H1 (cell line): ENCODE measurements around the gene STAP2. TPM values are rescaled to one million over a fixed set of nuclear protein-coding genes. Genes with fewer than 3 reads are reported as not detected.

Source experiments
- polyA plus RNA-seq, 7 experiments: library from polyadenylated mRNA; depleted of rRNA in 3 of 7; stranded (reverse) in 5 of 7; unstranded in 2 of 7; fragments of >200 nt in 5 of 7; fragments of 200-250 nt in 2 of 7; gene quantifications; 1 replicate in 5 of 7; 2 replicates in 1 of 7; 4 replicates in 1 of 7; pipeline versions ENCODE4 v1.2.1 to v1.2.3, GENCODE V29; 2011 to 2013; ENCODE audit warnings: missing spikeins in 2 of 7, mixed read lengths in 2 of 7
- total RNA-seq: library from RNA; stranded (reverse); fragmentation: NEBNext Ultra II Directional; extraction: Animal tissue kit (Norgen Biotek cat#: 25700); gene quantifications from 2 replicates; pipeline ENCODE4 v1.2.1, GENCODE V29; 2021
- TF ChIP-seq, protein P1 (sequence below): fragments of 300-600 bp; sonication (generic); IDR thresholded peaks from 2 replicates; pipeline ENCODE4 v1.7.1; 2012; ENCODE audit warnings: low read length, moderate library complexity, mild to moderate bottlenecking, inconsistent platforms; ENCODE audit not compliant: insufficient replicate concordance

STAP2 gene
- total and polyA plus RNA-seq, 2 of the 8 experiments (the other 6 are each of a cell fraction or from before 2014, with no cell fraction given) = 15.3 to 37.3 TPM

DNA sequence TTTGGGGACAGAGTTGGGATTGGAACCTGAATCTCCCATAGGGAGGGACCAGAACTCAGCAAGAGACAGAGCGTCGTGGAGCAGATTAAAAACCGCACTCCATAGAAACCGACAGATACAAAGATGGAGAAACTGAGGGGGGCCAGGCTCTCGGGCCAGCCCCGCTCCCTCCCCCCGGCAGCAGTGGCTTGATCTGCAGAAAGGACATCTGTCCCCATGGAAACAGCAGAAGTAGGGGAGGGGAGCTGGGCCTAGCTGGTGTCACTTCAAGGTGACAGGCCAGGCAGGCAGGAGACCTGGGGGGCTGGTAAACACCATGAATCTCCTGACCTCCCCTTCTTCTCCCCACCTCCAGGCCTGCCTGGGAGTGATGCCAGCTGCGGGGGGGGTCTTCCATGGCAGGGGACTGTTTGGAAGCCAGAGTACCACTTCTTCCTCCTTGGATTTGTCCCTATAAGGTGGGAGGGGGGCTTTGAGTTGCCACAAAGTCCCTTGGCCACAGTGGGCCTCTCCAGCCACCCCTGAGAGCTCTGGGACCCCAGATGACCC lies 47.4 kb downstream of the STAP2 start (continued):
- TF ChIP-seq, protein P1, sequence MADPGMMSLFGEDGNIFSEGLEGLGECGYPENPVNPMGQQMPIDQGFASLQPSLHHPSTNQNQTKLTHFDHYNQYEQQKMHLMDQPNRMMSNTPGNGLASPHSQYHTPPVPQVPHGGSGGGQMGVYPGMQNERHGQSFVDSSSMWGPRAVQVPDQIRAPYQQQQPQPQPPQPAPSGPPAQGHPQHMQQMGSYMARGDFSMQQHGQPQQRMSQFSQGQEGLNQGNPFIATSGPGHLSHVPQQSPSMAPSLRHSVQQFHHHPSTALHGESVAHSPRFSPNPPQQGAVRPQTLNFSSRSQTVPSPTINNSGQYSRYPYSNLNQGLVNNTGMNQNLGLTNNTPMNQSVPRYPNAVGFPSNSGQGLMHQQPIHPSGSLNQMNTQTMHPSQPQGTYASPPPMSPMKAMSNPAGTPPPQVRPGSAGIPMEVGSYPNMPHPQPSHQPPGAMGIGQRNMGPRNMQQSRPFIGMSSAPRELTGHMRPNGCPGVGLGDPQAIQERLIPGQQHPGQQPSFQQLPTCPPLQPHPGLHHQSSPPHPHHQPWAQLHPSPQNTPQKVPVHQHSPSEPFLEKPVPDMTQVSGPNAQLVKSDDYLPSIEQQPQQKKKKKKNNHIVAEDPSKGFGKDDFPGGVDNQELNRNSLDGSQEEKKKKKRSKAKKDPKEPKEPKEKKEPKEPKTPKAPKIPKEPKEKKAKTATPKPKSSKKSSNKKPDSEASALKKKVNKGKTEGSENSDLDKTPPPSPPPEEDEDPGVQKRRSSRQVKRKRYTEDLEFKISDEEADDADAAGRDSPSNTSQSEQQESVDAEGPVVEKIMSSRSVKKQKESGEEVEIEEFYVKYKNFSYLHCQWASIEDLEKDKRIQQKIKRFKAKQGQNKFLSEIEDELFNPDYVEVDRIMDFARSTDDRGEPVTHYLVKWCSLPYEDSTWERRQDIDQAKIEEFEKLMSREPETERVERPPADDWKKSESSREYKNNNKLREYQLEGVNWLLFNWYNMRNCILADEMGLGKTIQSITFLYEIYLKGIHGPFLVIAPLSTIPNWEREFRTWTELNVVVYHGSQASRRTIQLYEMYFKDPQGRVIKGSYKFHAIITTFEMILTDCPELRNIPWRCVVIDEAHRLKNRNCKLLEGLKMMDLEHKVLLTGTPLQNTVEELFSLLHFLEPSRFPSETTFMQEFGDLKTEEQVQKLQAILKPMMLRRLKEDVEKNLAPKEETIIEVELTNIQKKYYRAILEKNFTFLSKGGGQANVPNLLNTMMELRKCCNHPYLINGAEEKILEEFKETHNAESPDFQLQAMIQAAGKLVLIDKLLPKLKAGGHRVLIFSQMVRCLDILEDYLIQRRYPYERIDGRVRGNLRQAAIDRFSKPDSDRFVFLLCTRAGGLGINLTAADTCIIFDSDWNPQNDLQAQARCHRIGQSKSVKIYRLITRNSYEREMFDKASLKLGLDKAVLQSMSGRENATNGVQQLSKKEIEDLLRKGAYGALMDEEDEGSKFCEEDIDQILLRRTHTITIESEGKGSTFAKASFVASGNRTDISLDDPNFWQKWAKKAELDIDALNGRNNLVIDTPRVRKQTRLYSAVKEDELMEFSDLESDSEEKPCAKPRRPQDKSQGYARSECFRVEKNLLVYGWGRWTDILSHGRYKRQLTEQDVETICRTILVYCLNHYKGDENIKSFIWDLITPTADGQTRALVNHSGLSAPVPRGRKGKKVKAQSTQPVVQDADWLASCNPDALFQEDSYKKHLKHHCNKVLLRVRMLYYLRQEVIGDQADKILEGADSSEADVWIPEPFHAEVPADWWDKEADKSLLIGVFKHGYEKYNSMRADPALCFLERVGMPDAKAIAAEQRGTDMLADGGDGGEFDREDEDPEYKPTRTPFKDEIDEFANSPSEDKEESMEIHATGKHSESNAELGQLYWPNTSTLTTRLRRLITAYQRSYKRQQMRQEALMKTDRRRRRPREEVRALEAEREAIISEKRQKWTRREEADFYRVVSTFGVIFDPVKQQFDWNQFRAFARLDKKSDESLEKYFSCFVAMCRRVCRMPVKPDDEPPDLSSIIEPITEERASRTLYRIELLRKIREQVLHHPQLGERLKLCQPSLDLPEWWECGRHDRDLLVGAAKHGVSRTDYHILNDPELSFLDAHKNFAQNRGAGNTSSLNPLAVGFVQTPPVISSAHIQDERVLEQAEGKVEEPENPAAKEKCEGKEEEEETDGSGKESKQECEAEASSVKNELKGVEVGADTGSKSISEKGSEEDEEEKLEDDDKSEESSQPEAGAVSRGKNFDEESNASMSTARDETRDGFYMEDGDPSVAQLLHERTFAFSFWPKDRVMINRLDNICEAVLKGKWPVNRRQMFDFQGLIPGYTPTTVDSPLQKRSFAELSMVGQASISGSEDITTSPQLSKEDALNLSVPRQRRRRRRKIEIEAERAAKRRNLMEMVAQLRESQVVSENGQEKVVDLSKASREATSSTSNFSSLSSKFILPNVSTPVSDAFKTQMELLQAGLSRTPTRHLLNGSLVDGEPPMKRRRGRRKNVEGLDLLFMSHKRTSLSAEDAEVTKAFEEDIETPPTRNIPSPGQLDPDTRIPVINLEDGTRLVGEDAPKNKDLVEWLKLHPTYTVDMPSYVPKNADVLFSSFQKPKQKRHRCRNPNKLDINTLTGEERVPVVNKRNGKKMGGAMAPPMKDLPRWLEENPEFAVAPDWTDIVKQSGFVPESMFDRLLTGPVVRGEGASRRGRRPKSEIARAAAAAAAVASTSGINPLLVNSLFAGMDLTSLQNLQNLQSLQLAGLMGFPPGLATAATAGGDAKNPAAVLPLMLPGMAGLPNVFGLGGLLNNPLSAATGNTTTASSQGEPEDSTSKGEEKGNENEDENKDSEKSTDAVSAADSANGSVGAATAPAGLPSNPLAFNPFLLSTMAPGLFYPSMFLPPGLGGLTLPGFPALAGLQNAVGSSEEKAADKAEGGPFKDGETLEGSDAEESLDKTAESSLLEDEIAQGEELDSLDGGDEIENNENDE = no peak
